HG03108 (cell line): ENCODE results near the gene TGDS.
"Not testable (repeated sequence)": the region's sequence is repeated elsewhere in the genome, so short reads cannot be mapped to it uniquely, and the experiment has no call there.

Experiments
- ATAC-seq: cut with Tn5 transposase; IDR thresholded peaks from one replicate; pipeline ENCODE4 v1.9.1; 2021; ENCODE audit warnings: moderate library complexity; ENCODE audit not compliant: unreplicated experiment

The TGDS gene

GRCh38 chr13:94553766-94554165, 42.2 kb downstream of the TGDS start:
- ATAC-seq: no peak

DNA sequence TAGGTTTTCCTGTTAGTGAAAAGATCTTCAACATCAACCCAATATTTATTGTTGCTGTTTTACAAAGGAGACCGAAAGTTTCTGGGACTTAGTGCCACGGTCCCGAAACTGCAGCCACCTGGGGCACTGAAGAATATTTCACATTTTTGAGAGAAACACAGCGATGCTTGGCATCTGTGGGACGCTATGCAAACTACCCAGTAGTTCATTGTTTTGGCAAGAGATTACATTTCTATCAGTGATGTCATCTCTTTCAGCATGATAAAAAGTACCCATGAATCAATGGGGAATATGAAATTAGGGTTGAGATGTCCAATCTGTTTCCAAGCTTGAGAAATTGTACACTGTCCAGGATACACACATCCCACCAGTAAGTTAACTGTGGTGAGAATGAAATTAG, 43.9 kb downstream of the TGDS start:
- no peak for ATAC-seq

DNA sequence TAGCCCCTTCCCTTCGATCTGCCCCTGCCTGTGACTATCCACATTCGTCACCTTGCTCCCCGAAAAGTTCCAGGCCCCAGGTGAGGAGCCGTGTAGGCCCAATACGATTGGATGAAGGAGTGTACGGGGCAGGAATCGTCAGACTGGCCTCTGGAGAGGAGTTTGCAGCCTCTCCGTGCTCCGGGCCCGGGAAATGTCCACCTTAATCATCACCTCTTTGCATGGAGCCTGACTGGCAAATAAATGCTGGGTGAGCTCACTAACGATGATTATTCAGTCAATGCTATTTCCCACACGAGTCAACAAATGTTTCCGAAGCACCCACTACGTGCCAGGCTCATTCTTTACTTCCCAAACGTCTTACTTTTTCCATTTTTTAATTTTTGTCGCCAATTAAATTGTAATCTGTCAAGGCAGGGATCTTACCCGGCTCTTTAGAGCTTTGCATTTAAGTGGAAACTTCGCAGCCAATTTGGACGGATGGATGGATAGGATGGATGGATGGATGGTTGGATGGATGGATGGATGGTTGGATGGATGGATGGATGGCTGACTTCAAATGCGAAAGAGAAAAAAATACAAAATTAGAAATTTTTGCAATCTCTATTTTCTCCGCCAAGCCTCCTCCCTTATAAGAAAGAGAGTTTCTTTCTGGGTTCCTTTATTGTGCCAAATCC, 45.8 kb downstream of the TGDS start:
- ATAC-seq: peak; percentile 7

DNA sequence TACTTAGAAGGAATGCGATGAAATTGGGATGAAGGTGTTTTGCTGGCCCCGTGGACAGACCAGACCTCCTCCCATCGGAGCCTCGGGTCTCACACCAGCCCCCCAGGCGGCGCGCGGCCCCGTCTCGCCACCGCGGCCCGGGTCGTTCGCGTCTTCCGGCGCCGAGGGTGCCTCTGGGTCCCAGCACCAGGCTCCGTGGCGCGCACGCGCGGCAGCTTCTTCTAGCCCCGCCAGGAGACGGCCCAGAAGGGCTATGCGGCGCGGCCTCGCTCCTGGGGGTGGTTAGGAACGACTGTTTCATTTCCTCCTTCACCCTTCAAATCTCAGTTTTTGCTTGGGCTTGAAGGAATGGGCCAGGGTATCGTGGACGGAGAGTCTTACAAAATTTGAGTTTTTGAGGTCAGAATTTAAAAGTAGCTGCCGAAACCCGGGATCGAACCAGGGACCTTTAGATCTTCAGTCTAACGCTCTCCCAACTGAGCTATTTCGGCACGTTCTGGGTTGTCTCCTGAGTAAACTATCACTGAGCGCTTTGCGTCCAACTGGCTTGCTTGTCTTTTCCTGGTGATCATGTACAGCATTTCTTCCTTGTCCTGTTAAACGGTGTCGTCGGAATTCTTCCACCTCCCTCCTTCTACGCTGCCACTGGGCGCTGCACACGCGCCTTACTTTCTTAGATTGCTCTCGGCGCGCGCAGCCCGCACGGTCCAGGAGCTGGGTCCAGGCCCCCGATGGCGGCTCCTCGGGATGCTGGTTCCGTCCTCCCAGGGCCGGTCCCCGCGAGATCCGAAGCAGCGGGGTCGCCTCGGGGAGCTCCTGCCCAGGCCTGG, 46.5 kb downstream of the TGDS start:
- ATAC-seq: peak; percentile 90

- peak; percentile 67 for ATAC-seq
These were observed 47.1 kb downstream of the TGDS start for GRCh38 chr13:94548821-94549231.

DNA sequence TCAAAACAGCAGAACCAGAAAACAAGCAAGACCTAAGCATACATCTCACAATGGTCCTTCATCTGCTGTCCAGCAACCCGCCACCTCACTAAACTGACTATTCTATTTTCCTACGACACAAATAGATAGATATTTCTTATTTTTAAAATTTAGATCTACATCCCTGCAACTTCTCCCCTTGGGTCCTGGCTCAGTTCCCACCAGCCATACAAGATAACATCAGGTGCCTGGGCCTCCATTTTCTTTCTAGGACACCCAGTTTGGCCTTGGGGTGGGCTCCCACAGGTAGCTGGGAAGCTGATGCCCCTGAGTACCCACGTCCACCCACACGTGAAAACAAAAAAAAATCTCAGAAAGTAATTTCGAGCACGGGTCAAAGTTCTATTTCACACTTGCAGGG, 47.6 kb downstream of the TGDS start:
- ATAC-seq: no peak

DNA sequence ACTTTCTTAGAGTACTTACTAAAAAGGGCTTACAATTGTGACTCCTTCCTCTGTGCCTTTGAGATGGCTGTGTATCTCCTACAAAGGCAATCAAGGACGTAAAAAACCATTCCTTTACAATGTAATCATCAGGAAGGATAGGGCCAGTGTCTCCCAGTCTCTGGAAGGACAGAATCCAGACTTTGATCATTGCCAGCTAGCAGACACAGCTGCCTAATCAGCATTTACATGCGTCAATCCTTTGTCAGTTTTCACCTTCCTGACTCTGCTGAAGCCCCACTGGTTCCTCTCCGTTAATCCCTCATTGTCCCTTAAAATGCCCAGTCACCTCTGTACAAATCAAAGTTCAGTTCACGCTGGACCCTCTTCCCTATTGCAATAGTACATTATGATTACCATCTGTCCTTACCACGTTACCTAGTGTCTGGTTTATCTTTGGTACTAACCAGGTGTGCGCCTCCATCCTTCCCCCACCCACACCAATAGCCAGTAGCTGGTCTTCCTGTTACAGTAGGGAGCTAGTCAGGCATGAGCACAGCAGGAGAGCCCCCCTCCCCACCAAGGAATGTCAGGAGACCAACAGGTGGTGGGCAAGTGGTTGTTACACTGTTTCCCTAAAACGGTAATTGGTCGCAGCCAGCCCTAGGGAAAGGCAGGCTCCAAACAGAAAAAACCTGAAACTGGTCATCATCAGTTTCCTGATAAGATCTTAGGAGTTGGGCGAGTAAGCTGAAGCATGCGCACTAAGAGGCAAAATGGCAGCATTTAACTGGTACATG, 49.7 kb downstream of the TGDS start:
- no peak for ATAC-seq

DNA sequence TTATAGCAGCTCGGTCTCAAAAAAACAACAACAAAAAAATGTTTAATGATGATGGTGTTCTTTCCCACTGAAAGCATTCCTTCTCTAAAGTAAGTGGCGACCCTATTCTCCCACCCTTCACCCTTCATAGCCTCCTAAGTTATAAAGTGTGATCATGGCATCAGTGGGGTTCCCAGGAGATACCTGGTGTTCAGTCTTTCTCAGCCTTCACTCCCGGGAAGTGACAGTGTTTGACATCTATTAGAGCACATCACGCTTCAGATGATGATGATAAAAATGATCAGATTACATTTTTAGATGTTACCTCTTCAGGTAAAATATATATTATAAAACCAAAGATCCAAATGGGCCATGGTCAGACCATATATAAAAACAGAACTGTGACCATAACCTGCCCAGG, 51.0 kb downstream of the TGDS start:
- no peak for ATAC-seq

- ATAC-seq: no peak
These were observed 53.0 kb downstream of the TGDS start for GRCh38 chr13:94542917-94543316.

GRCh38 chr13:94537740-94538630, 58.0 kb downstream of the TGDS start:
- no peak for ATAC-seq

DNA sequence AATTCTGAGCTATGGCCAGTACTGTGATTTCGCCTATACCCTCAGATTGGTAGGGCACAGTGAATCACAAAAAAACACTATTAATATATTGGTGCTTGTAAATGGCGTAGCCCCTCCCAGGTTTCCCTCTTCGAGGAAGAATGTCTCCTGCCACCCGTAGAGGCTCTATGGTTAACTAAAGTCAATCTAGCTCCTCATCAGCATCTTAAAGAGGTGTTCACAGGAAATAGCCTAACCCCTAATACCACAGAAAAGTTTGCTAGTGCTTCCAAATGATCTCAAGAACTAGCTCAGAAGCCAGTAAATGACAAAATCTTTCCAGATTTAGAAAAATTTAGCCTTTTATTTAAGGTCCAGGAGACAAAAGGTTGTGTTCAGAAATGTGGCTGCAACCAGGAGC, 60.2 kb downstream of the TGDS start:
- ATAC-seq: no peak

- ATAC-seq: no peak
These were observed 60.7 kb downstream of the TGDS start for GRCh38 chr13:94535231-94535630.

DNA sequence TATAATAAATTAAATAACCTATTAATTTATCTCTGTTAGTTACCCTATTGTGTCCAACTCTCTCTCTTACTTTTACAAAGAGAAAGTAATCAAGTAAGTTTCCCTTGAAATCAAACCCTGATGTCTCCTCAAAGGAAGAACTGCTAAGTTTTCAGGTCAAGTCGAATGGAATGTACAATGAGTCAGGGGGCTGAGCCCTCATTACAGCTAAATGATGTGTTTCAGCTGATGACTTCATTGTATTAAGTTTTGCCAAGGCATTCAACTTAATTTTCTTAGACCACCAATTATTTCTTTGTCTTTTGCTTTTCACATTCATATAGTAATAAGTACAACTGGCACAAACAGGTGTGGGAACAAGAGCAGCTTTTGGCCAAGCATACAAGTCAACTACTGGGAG, 61.8 kb downstream of the TGDS start:
- no peak for ATAC-seq

- not testable (repeated sequence) for ATAC-seq
These were observed 63.7 kb downstream of the TGDS start for GRCh38 chr13:94532278-94532677.

- not testable (repeated sequence) for ATAC-seq
These were observed 69.0 kb downstream of the TGDS start for GRCh38 chr13:94526956-94527355.

GRCh38 chr13:94525781-94526180, 70.2 kb downstream of the TGDS start:
- no peak for ATAC-seq

DNA sequence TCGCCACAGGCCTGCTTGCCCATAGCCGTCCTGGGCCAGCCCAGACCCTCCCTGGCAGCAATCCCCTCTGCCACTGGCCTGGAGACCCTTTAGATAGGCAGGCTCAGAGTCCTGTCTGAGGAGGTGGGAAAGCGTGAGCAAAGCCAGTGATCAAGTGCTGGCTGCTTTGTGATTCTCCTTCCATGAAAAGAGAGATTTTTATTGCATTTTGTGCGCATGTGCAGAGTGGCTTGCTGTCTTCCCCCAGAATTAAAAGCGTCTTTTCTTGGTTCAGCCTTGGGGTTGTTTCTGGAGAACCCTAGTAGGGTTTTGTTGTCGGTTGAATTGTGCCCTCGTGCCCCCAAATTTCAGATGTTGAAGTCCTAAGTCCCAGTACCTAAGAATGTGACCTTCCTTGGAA, 71.5 kb downstream of the TGDS start:
- no peak for ATAC-seq
